Cardiac fibroblast (primary cell): ENCODE measurements around the gene PLD1.
A peak's percentile ranks its signal among the peaks of the same experiment; 100 is the strongest.

ENCODE experiments used
- DNase-seq, 2 donors: peaks; one replicate each; pipeline versions ENCODE4 v3.0.0 to v3.0.0-alpha.2; 2010; ENCODE audit warnings: low read depth in 2 of 2
- H3K4me3 ChIP-seq, 2 donors: replicated peaks in 1 of 2; 1 replicate in 1 of 2; 2 replicates in 1 of 2; pipeline ENCODE4 v1.5.1; 2011; ENCODE audit warnings: low read depth in 2 of 2, low read length in 2 of 2, mild to moderate bottlenecking in 2 of 2, moderate library complexity in 1 of 2
- TF ChIP-seq, protein P1 (sequence below): IDR thresholded peaks from one replicate; pipeline ENCODE4 v1.5.1; 2011; ENCODE audit warnings: low read depth, mild to moderate bottlenecking, low read length, inconsistent platforms

PLD1 gene

GRCh38 chr3:171654809-171655208 is 155.5 kb downstream of the PLD1 start:
- no peak overlapping the region for H3K4me3 ChIP-seq
- TF ChIP-seq, protein P1, sequence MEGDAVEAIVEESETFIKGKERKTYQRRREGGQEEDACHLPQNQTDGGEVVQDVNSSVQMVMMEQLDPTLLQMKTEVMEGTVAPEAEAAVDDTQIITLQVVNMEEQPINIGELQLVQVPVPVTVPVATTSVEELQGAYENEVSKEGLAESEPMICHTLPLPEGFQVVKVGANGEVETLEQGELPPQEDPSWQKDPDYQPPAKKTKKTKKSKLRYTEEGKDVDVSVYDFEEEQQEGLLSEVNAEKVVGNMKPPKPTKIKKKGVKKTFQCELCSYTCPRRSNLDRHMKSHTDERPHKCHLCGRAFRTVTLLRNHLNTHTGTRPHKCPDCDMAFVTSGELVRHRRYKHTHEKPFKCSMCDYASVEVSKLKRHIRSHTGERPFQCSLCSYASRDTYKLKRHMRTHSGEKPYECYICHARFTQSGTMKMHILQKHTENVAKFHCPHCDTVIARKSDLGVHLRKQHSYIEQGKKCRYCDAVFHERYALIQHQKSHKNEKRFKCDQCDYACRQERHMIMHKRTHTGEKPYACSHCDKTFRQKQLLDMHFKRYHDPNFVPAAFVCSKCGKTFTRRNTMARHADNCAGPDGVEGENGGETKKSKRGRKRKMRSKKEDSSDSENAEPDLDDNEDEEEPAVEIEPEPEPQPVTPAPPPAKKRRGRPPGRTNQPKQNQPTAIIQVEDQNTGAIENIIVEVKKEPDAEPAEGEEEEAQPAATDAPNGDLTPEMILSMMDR = no peak
- DNase-seq = peak; percentile 59 to 89

DNA sequence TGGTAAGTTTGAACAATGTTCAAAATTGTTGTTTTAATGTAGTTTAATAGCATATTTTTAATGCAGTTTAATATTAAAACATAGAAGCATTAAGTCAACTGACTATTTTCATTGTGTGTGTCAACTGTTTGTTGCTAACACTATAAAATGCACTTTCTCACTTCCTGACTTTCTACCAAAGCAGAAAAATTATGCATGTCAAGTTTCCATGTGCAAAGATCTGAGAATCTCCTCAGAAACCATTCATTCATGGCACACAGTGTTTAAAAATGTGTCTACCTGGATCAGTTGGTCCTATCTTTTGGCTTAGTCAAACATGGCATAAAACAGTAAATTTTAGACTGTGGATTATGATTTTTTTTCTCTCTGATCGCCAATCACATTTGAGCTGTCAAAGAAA is 156.0 kb downstream of the PLD1 start:
- TF ChIP-seq, protein P1 = no peak
- no peak for DNase-seq
- H3K4me3 ChIP-seq = no peak overlapping the region

- H3K4me3 ChIP-seq = no peak overlapping the region
Observed at GRCh38 chr3:171653701-171654100, 156.6 kb downstream of the PLD1 start.

DNA sequence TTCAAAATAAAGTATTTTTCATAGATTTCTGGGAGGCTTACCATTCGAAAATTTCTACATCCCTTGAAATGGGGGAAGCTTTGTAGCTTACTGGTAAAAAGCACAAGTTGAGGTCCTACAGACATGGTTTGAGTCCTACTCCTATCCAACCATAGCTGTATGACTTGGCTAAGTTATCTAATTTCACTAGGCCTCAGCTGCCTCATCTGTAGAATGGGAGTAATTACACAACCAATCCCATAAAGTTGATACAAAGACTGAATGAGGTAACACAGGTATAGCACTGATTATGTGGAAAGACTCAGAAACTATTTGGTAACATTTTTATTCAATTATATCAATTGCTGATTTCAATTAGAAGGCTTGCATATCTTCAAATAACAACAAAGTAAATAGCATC is 157.4 kb downstream of the PLD1 start:
- no peak for DNase-seq
- H3K4me3 ChIP-seq = no peak overlapping the region
- TF ChIP-seq, protein P1 = no peak

More at GRCh38 chr3:171653701-171654100, 156.6 kb downstream of the PLD1 start:
- TF ChIP-seq, protein P1 = no peak
- DNase-seq = no peak

GRCh38 chr3:171649911-171650592 is 160.2 kb downstream of the PLD1 start:
- H3K4me3 ChIP-seq = no peak overlapping the region
- TF ChIP-seq, protein P1 = no peak
- no peak for DNase-seq

DNA sequence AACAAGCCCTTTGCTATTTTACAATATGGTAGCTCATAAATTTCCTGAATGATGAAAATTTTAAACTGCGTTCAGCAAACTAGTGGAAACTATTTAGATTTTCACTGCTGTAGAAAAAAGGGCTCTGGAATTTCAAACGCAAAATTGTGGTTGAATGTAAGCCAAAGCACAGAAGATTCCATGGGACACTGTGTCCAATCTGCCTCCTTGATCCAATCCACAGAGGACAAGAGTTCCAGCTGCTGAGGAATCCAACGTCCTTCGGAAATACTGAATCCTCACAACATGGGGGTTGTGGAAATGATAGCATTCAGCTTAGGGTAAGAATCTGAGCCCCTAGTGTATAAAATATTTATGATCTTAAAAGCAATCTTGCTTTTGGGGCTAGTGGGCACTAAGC is 161.0 kb downstream of the PLD1 start:
- no peak for DNase-seq
- TF ChIP-seq, protein P1 = no peak
- H3K4me3 ChIP-seq = no peak overlapping the region

DNA sequence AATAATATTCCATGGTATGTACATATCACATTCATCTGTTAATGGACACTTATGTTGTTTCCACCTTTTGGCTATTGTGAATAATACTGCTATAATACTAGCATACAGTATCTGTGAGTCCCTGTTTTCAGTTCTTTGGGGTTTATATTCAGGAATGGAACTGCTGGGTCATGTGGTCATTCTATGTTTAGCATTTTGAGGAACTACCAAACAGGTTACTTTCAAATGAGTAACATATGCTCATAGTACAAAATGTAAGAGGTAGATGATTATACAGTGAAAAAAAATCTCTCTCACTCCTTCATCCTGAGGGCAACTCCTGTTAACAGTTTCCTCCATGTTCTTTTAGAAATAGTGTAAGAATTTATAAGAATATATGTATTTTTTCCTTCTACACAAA is 162.2 kb downstream of the PLD1 start:
- TF ChIP-seq, protein P1 = no peak
- no peak for DNase-seq
- H3K4me3 ChIP-seq = no peak overlapping the region
